ENCODE measurements around the gene IL10RB. TPM values are rescaled to one million over a fixed set of nuclear protein-coding genes. Genes with fewer than 3 reads are reported as not detected.
"Not testable (repeated sequence)": the region's sequence is repeated elsewhere in the genome, so short reads cannot be mapped to it uniquely, and the experiment has no call there.

The IL10RB gene
- total and polyA plus RNA-seq, 2 of the 4 experiments (the other 2 are of a cell fraction) = 20.1 to 45.2 TPM

DNA sequence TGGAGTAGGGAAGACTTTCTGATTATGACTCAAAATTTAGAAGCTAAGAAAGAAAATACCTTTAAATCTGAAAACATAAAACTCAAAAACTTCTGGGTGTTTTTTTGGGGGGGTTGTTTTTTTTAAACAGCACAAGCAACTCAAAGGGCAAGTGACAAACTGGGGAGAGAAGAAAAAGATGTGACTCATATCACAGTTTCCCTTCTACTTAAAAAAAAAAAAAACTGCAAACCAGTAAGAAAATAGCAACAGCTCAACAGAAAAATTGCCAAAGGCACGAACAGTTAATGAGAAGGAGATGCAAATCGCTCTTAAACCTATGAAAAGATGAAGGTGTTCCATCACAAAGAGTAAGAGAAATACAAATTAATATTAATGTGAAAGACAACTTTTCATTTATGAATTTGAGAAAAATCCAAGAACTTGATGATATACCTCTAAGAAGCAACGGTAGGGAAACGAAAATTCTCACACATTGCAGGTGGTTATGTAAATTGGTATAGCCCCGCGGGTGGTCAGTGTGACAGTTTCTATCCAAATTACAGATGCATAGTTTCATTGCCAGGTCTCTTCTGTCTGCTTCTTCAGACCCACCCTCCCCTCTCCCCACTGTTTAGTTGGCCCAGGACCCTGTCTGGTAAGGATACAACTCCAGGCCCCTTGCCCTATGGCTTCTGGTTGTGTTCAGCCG lies 27.5 kb upstream of the IL10RB start:
- Histone ChIP-seq H2BK15ac (ENCODE audit: low read depth, low read length) (no peak overlapping the region), H3K4ac (ENCODE audit: low read depth, low read length) (no peak overlapping the region), H3K4me1 (ENCODE audit: control insufficient read depth, insufficient read depth, low read length) (peaks cover 4% of the 10 kb centered on the region), H3K9me1 (ENCODE audit: insufficient read depth, low read length) (peaks cover 7% of the 10 kb centered on the region; the same call in 1 of the 2 replicates), H3K4me2 (ENCODE audit: low read depth, low read length) (no peak overlapping the region), H4K20me1 (ENCODE audit: insufficient read depth, low read length) (peaks cover 15% of the 10 kb centered on the region; the same call in 1 of the 2 replicates), H3K27me3 (ENCODE audit: control insufficient read depth, insufficient read depth, low read length) (no peaks in the 10 kb centered on the region), H3K79me1 (ENCODE audit: low read depth in 1 of 2, low read length in 2 of 2) (peaks cover 22 to 33% of the 10 kb centered on the region in 2 experiments), H3K4me3 (ENCODE audit: insufficient read depth, low read depth, low read length) (no peak overlapping the region), H3K56ac (ENCODE audit: extremely low read depth, insufficient read depth, low read length) (no peak overlapping the region), H2AK9ac (replicated peaks; ENCODE audit: low read depth, low read length, poor library complexity) (no peak overlapping the region), H4K5ac (ENCODE audit: low read depth, low read length) (no peak overlapping the region), H4K8ac (ENCODE audit: low read depth in 2 of 2, low read length in 2 of 2) (no peak overlapping the region), H3K9ac (ENCODE audit: low read depth, low read length) (no peak overlapping the region), H2BK5ac (ENCODE audit: low read depth, low read length, poor library complexity, severe bottlenecking) (no peak overlapping the region), H4K91ac (ENCODE audit: insufficient read depth, low read depth, low read length) (no peak overlapping the region), H2BK20ac (ENCODE audit: low read depth, low read length) (no peak overlapping the region), H3K36me3 (ENCODE audit: control insufficient read depth, insufficient read depth, low read length) (peaks cover 2% of the 10 kb centered on the region; the same call in 1 of the 2 replicates), H2AK5ac (ENCODE audit: low read depth, low read length) (no peak overlapping the region), H3K18ac (ENCODE audit: low read depth, low read length) (no peak overlapping the region), H3K9me3 (ENCODE audit: control insufficient read depth, insufficient read depth, low read length) (no peaks in the 10 kb centered on the region), H3K14ac (replicated peaks; ENCODE audit: low read depth, low read length) (no peak overlapping the region), H2AFZ (replicated peaks; ENCODE audit: low read length, poor library complexity) (no peak overlapping the region), H2BK120ac (ENCODE audit: low read depth, low read length) (no peak overlapping the region), H3K27ac (ENCODE audit: insufficient read depth, low read length) (no peak overlapping the region), H3K23ac (ENCODE audit: low read depth, low read length) (no peak overlapping the region)
- no TSS peak for BruUV-seq (replicated peaks)
- no CpG with 5 or more reads among the region's 7 CpGs for WGBS, 2 experiments (ENCODE audit: extremely low coverage in 2 of 2, insufficient read length in 1 of 2)
- in situ Hi-C loops (cut with MboI; ENCODE audit: low sequenced_read_pairs) = no loop called here
- ChIA-PET CTCF (no interaction called here), POLR2A (ENCODE audit: unreplicated experiment) (no interaction called here)
- intact Hi-C loops (cut with micrococcal nuclease) = no loop called here
- TF ChIP-seq FOS (IDR thresholded peaks at IDR 0.05; ENCODE audit: low read depth, low read length) = no peak
- no peak for TF ChIP-seq MXI1 (IDR thresholded peaks at IDR 0.05; ENCODE audit: borderline replicate concordance, low read depth, low read length)
- TF ChIP-seq, protein P1, sequence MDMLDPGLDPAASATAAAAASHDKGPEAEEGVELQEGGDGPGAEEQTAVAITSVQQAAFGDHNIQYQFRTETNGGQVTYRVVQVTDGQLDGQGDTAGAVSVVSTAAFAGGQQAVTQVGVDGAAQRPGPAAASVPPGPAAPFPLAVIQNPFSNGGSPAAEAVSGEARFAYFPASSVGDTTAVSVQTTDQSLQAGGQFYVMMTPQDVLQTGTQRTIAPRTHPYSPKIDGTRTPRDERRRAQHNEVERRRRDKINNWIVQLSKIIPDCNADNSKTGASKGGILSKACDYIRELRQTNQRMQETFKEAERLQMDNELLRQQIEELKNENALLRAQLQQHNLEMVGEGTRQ (IDR thresholded peaks at IDR 0.05; ENCODE audit: low read depth, low read length) = no peak
- TF ChIP-seq RAD21 (IDR thresholded peaks at IDR 0.05; ENCODE audit: low read length) = no peak
- DNase-seq (no peak), ATAC-seq (ENCODE audit: low read depth) (no peak)
- dilution Hi-C loops (cut with HindIII; ENCODE audit: low sequenced_read_pairs, unreplicated experiment) = no loop called here

DNA sequence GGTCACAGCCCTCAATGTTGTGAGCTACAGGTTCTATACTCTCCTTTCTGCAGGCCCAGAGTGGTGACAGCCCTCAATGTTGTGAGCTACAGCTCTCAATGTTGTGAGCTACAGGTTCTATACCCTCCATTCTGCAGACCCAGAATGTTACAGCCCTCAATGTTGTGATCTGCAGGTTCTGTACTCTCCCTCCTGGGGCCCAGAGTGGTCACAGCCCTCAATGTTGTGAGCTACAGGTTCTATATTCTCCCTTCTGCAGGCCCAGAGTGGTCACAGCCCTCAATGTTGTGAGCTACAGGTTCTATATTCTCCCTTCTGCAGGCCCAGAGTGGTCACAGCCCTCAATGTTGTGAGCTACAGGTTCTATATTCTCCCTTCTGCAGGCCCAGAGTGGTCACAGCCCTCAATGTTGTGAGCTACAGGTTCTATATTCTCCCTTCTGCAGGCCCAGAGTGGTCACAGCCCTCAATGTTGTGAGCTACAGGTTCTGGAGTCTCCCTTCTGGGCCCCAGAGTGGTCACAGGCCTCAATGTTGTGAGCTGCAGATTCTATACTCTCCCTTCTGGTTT lies 26.5 kb upstream of the IL10RB start:
- dilution Hi-C loops (cut with HindIII; ENCODE audit: low sequenced_read_pairs, unreplicated experiment); CTCF ChIA-PET: not testable (repeated sequence)

More for the DNA sequence above, 26.5 kb upstream of the IL10RB start:
- H2BK5ac ChIP-seq (ENCODE audit: low read depth, low read length, poor library complexity, severe bottlenecking); POLR2A ChIA-PET (ENCODE audit: unreplicated experiment); H3K9ac ChIP-seq (ENCODE audit: low read depth, low read length); H3K27ac ChIP-seq (ENCODE audit: insufficient read depth, low read length); H3K9me3 ChIP-seq (ENCODE audit: control insufficient read depth, insufficient read depth, low read length); H4K91ac ChIP-seq (ENCODE audit: insufficient read depth, low read depth, low read length); H2BK120ac ChIP-seq (ENCODE audit: low read depth, low read length); H4K8ac ChIP-seq (ENCODE audit: low read depth in 2 of 2, low read length in 2 of 2); DNase-seq; H3K4me2 ChIP-seq (ENCODE audit: low read depth, low read length); H4K5ac ChIP-seq (ENCODE audit: low read depth, low read length); H3K4me3 ChIP-seq (ENCODE audit: insufficient read depth, low read depth, low read length); H2AK9ac ChIP-seq (replicated peaks; ENCODE audit: low read depth, low read length, poor library complexity); H2BK15ac ChIP-seq (ENCODE audit: low read depth, low read length); H3K27me3 ChIP-seq (ENCODE audit: control insufficient read depth, insufficient read depth, low read length); H2AK5ac ChIP-seq (ENCODE audit: low read depth, low read length); H3K56ac ChIP-seq (ENCODE audit: extremely low read depth, insufficient read depth, low read length); H3K18ac ChIP-seq (ENCODE audit: low read depth, low read length); H3K14ac ChIP-seq (replicated peaks; ENCODE audit: low read depth, low read length); H3K36me3 ChIP-seq (ENCODE audit: control insufficient read depth, insufficient read depth, low read length); ATAC-seq (ENCODE audit: low read depth); H3K4me1 ChIP-seq (ENCODE audit: control insufficient read depth, insufficient read depth, low read length); BruUV-seq (replicated peaks); H3K9me1 ChIP-seq (ENCODE audit: insufficient read depth, low read length); intact Hi-C loops (cut with micrococcal nuclease); H2BK20ac ChIP-seq (ENCODE audit: low read depth, low read length); H2AFZ ChIP-seq (replicated peaks; ENCODE audit: low read length, poor library complexity); H3K4ac ChIP-seq (ENCODE audit: low read depth, low read length); in situ Hi-C loops (cut with MboI; ENCODE audit: low sequenced_read_pairs): not testable (repeated sequence)
- Histone ChIP-seq H3K23ac (ENCODE audit: low read depth, low read length) (0 out of 2 replicates have a peak overlapping the region, but pooled peaks have one; percentile 32), H3K79me1 (ENCODE audit: low read depth in 1 of 2, low read length in 2 of 2) (peaks cover 20 to 30% of the 10 kb centered on the region in 2 experiments), H4K20me1 (ENCODE audit: insufficient read depth, low read length) (peaks cover 15% of the 10 kb centered on the region; the same call in 1 of the 2 replicates)

Data from IMR-90 (cell line).